Posterior vena cava (tissue), 2 donors: Measurements from ENCODE around the gene ECM1. TPM values are rescaled to one million over a fixed set of nuclear protein-coding genes. Genes with fewer than 3 reads are reported as not detected.

Experiments
- DNase-seq: peaks from one replicate; pipeline ENCODE4 v3.0.0-alpha.2; 2020; ENCODE audit warnings: low spot score
- intact Hi-C, 2 donors: fragments of 100-400 bp; cut with DNase I; formaldehyde crosslinking; loops; one replicate each; pipeline versions ENCODE4 v1.14.1 to v1.14.2; 2022 to 2023
- microRNA-seq, 2 donors: library from miRNA; unstranded; fragments of <30 nt; microRNA quantifications; one replicate each; pipeline ENCODE4 v1.2.0, GENCODE V29; 2020 to 2021; ENCODE audit warnings: borderline microRNAs expressed in 2 of 2
- total RNA-seq, 2 donors: library from RNA; stranded (reverse); fragmentation: NEBNext Ultra II Directional; extraction: Animal tissue kit (Norgen Biotek cat#: 25700); gene quantifications; one replicate each; pipeline ENCODE4 v1.2.1, GENCODE V29; 2021
- donor health status: DM: yes; HTN: yes; CAD: no.
- donor health status: DM: yes; HTN: yes; CAD: no.

The ECM1 gene
- total RNA-seq, 2 donors from 2014 or later = 51.9 to 78.0 TPM

DNA sequence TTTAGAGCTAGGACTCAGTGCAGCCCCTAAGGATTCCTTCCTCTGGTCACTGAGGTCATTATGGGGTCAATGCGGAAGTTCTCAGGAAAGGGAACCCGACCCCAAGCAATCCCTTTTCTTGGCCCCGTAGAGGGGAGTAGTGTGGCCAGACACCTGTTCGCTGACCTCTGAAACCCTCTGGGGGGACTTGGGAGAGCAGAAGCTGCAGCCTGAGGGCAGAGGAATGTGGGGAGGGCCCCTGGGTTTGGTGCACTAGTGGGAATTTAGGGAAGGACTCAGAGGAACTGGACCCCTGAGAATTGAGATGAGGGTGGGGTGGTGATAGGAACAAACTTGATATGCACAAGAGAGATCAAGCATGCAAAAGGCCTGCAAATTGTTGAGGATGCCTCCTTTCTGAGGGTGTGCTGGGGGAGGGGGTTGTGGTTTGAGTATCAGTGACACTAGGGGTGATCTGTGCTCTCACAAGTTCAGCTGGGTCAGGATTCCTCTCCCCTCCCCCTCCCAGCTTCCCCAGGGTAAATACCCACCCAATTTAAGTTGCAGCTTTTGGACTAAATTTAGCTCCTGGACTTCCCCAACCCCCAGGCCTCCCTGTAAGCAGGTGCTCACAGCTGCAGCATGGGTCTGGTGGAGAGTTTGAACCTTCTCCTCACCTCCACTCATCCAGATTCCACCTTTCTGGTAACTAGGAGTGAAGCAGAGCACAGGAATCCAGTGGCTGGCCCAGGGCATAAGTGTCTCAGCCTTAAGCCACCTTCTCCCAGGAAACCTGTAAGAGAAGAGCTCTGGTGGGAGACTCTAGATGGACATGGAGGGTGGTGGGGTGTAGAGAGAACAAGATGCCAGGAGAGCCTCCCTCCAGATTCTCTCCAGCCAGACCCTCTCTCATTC is 54.8 kb downstream of the ECM1 start:
- intact Hi-C loops = loop anchor here (5.0 to 10.0 kb wide), 2 partner anchors 60 to 252 kb away; no protein-coding TSS in a partner anchor
- no peak for DNase-seq

Small RNA genes within 50 kb of the gene (microRNA-seq; reads per million reads assigned to microRNA genes)
- gene MIR4257 = 0 reads per million in 2 donors
- gene MIR6878 = 0 reads per million in 2 donors

Other genes with a start within 250 kb of the ECM1 start
- gene APH1A, start 239.1 kb upstream of the ECM1 start, total RNA-seq = 10 to 100 TPM; 56.2 to 68.1 TPM
- gene C1orf54, start 235.3 kb upstream of the ECM1 start, total RNA-seq = 10 to 100 TPM; 39.3 to 44.2 TPM
- 1 to 10 TPM; 6.7 to 9.1 TPM for gene CIART, start 225.6 kb upstream of the ECM1 start, total RNA-seq
- 10 to 100 TPM; 40.6 to 49.4 TPM for gene MRPS21, start 214.2 kb upstream of the ECM1 start, total RNA-seq
- 10 to 100 TPM; 32.4 to 39.3 TPM for gene PRPF3, start 186.6 kb upstream of the ECM1 start, total RNA-seq
- 10 to 100 TPM; 22.4 to 26.2 TPM for gene RPRD2, start 144.0 kb upstream of the ECM1 start, total RNA-seq
- gene TARS2, start 20.7 kb upstream of the ECM1 start, total RNA-seq = 10 to 100 TPM; 10.7 to 16.0 TPM
- not detected for gene FALEC, start 7.6 kb downstream of the ECM1 start, total RNA-seq
- 10 to 100 TPM; 79.6 to 99.6 TPM for gene ADAMTSL4, start 41.3 kb downstream of the ECM1 start, total RNA-seq
- 100 to 1,000 TPM; 210 to 267 TPM for gene MCL1, start 71.5 kb downstream of the ECM1 start, total RNA-seq
- 100 to 1,000 TPM; 149 to 156 TPM for gene ENSA, start 121.5 kb downstream of the ECM1 start, total RNA-seq
- 10 to 100 TPM; 19.0 to 20.1 TPM for gene GOLPH3L, start 189.0 kb downstream of the ECM1 start, total RNA-seq
- gene HORMAD1, start 212.8 kb downstream of the ECM1 start, total RNA-seq = under 1 TPM; 0.33 to 0.65 TPM